Karpas-422 (cell line): ENCODE measurements around the gene LSM4. TPM values are rescaled to one million over a fixed set of nuclear protein-coding genes. Genes with fewer than 3 reads are reported as not detected.

Experiments used
- DNase-seq: peaks from one replicate; pipeline ENCODE4 v3.0.0-alpha.2; 2015
- H2AFZ ChIP-seq: fragments of 200-600 bp; sonication (generic); 2 replicates; pipeline ENCODE4 v1.6.1; 2014; ENCODE audit warnings: antibody characterized with exemption, low read length, mixed read lengths
- H3K27ac ChIP-seq: fragments of 200-600 bp; sonication (generic); 2 replicates; pipeline ENCODE4 v1.5.1; 2014; ENCODE audit warnings: mild to moderate bottlenecking, low read length, moderate library complexity
- H3K27me3 ChIP-seq: fragments of 200-600 bp; sonication (generic); 2 replicates; pipeline ENCODE4 v1.6.1; 2014; ENCODE audit warnings: low read length, mixed read lengths
- H3K36me3 ChIP-seq: fragments of 200-600 bp; sonication (generic); 2 replicates; pipeline ENCODE4 v1.6.1; 2014; ENCODE audit warnings: low read length, mixed read lengths; ENCODE audit not compliant: insufficient read depth
- H3K4me1 ChIP-seq: fragments of 200-600 bp; sonication (generic); 2 replicates; pipeline ENCODE4 v1.6.1; 2014; ENCODE audit warnings: mild to moderate bottlenecking, low read length, mixed read lengths
- H3K4me2 ChIP-seq: fragments of 200-600 bp; sonication (generic); 2 replicates; pipeline ENCODE4 v1.6.1; 2014; ENCODE audit warnings: low read length, low read depth, mild to moderate bottlenecking; ENCODE audit not compliant: poor library complexity, severe bottlenecking
- H3K4me3 ChIP-seq: fragments of 200-600 bp; sonication (generic); 2 replicates; pipeline ENCODE4 v1.5.1; 2014; ENCODE audit warnings: mild to moderate bottlenecking, antibody characterized with exemption, low read length, mixed read lengths
- H3K79me2 ChIP-seq: fragments of 200-600 bp; sonication (generic); 2 replicates; pipeline ENCODE4 v1.6.1; 2014; ENCODE audit warnings: mild to moderate bottlenecking, low read length, mixed read lengths
- H3K9ac ChIP-seq: fragments of 200-600 bp; sonication (generic); 2 replicates; pipeline ENCODE4 v1.6.0; 2014; ENCODE audit warnings: low read length
- H3K9me2 ChIP-seq: fragments of 200-600 bp; sonication (generic), shearing (Covaris generic); replicated peaks from 2 replicates; pipeline ENCODE4 v1.6.0; 2014; ENCODE audit warnings: mild to moderate bottlenecking, low read length, moderate library complexity; ENCODE audit not compliant: insufficient read depth
- H3K9me3 ChIP-seq: fragments of 300-700, 200-600 bp; sonication (generic); 2 replicates; pipeline ENCODE4 v1.6.1; 2014; ENCODE audit warnings: low read length, mixed read lengths
- H4K20me1 ChIP-seq: fragments of 200-600 bp; sonication (generic); 2 replicates; pipeline ENCODE4 v1.6.1; 2014; ENCODE audit warnings: mild to moderate bottlenecking, antibody characterized with exemption, low read length, low read depth; ENCODE audit not compliant: insufficient read depth
- total RNA-seq: library from RNA; depleted of rRNA; stranded (reverse); fragments of >200 nt; shearing (Covaris generic); gene quantifications from 2 replicates; pipeline ENCODE4 v1.2.3, GENCODE V29; 2014; ENCODE audit warnings: low replicate concordance

Gene LSM4
- total RNA-seq, 1 experiment from 2014 or later = 198 TPM

DNA sequence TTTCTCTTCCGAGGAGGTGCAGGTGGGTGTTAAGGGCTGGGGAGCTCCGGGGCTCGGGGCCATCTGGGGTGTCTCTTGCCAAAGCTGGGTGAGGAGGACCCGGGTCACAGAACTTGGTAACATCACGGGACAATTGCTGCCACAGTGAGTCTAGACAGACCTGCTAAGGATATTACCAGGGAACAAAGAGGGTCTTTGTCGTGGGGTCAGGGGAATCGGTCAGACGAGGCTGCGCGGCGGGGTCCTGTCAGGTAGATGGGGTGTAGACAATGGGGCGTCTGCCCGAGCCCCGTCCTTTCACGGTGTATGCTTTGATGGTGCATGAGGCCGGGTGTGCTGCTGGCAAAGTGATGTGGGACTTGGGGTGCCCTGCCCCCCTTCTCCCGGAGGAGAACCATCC is 25.3 kb upstream of the LSM4 start:
- Histone ChIP-seq H3K4me2 (no peak overlapping the region), H3K27ac (no peak overlapping the region), H3K27me3 (no peaks in the 10 kb centered on the region), H3K9ac (no peak overlapping the region), H3K9me2 (no peaks in the 10 kb centered on the region), H3K79me2 (no peaks in the 10 kb centered on the region), H3K4me1 (no peaks in the 10 kb centered on the region), H3K4me3 (no peak overlapping the region), H4K20me1 (no peaks in the 10 kb centered on the region), H3K9me3 (no peaks in the 10 kb centered on the region), H2AFZ (no peak overlapping the region), H3K36me3 (no peaks in the 10 kb centered on the region)
- DNase-seq = no peak

DNA sequence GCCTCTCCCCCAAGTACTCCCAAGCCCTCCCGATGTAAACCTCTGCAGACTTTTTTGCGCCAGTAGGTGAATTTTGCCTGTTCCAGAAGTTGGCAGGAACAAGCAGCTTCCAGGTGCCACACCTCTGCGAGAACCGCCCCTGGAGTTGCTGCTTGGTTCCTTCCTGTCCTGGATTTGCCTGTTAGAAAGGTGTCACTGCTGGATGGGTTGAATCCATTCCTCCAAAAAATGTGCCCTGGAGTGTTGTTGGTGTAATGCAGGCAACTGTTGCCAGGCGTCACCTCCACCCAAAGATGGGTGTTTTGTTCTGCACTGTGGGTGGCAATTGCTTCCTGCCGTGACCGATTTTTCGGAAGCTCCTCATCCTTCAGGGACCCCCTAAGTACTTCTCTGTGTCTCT is 23.2 kb upstream of the LSM4 start:
- no peak for DNase-seq
- H3K79me2 ChIP-seq = no peaks in the 10 kb centered on the region
- H3K9me3 ChIP-seq = no peaks in the 10 kb centered on the region
- H3K27me3 ChIP-seq = no peaks in the 10 kb centered on the region
- no peak overlapping the region for H3K27ac ChIP-seq
- no peak overlapping the region for H2AFZ ChIP-seq
- H3K36me3 ChIP-seq = no peaks in the 10 kb centered on the region
- H4K20me1 ChIP-seq = no peaks in the 10 kb centered on the region
- peaks cover 6% of the 10 kb centered on the region for H3K4me1 ChIP-seq
- no peaks in the 10 kb centered on the region for H3K9me2 ChIP-seq
- H3K4me2 ChIP-seq = no peak overlapping the region
- H3K9ac ChIP-seq = no peak overlapping the region
- H3K4me3 ChIP-seq = no peak overlapping the region

DNA sequence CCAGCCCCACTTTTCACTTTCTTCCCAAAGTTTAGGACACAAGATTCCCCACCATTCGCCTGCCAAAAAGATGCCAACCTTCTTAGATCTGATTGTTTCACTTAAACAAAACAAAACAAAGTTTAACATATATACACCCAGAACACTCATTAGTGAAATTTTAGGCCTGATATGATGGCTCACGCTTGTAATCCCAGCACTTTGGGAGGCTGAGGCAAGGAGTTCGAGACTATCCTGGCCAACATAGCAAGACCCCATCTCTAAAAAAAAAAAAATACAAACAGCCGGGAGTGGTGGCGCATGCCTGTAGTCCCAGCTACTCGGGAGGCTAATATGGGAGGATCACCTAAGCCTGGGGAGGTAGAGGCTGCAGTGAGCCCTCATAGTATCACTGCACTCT is 22.4 kb upstream of the LSM4 start:
- no peak for DNase-seq
- Histone ChIP-seq H3K9ac (no peak overlapping the region), H3K4me3 (no peak overlapping the region), H3K4me2 (no peak overlapping the region), H3K4me1 (peaks cover 11% of the 10 kb centered on the region), H3K27ac (no peak overlapping the region), H4K20me1 (no peaks in the 10 kb centered on the region), H3K27me3 (no peaks in the 10 kb centered on the region), H3K36me3 (no peaks in the 10 kb centered on the region), H2AFZ (no peak overlapping the region), H3K9me3 (no peaks in the 10 kb centered on the region), H3K9me2 (no peaks in the 10 kb centered on the region), H3K79me2 (no peaks in the 10 kb centered on the region)

DNA sequence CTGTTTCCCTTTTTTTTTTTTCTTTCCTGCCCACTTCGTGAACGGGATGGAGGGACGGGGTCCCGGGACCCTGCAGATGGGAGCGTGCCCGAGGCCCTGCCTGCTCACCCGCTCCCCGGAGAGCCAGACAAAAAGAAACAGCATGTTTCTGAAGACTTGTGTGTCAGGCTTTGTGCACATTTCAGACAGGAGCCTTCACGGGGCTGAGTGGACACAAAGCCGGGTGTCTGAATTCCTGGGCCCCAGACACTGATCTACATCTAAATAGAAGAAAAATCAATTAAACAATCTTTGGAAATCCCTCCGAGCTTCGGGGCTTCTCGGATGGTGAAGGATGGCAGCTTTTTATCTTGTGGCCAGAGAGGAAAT is 21.7 kb upstream of the LSM4 start:
- H3K9me3 ChIP-seq = no peaks in the 10 kb centered on the region
- no peaks in the 10 kb centered on the region for H4K20me1 ChIP-seq
- H3K27me3 ChIP-seq = no peaks in the 10 kb centered on the region
- no peaks in the 10 kb centered on the region for H3K36me3 ChIP-seq
- no peaks in the 10 kb centered on the region for H3K9me2 ChIP-seq
- no peak for DNase-seq
- H3K27ac ChIP-seq = no peak overlapping the region
- no peak overlapping the region for H3K4me3 ChIP-seq
- no peaks in the 10 kb centered on the region for H3K79me2 ChIP-seq
- no peak overlapping the region for H2AFZ ChIP-seq
- no peak overlapping the region for H3K9ac ChIP-seq
- H3K4me2 ChIP-seq = no peak overlapping the region
- H3K4me1 ChIP-seq = peaks cover 18% of the 10 kb centered on the region

DNA sequence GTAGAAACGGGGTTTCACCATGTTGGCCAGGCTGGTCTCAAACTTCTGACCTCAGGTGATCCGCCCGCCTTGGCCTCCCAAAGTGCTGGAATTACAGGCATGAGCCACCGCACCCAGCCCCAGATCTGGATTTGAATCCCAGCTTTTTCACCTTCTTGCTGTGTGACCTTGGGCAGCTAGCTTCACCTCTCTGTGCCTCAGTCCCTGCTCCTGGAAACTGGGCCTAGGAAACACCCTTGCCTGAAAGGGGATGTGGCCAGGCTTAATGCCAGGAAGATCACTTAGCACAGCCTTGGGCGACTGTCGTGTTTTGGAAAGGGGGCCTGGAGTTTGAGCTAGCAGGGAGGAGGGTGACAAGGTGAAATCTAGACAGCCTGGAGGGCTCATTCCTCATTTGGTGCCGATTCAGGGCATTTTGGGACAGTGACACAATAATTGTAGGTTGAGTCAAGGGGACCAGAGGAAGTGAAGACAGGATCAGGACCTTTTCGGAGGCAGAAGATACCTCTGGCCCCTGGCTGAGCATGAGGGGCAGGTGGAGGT is 19.3 kb upstream of the LSM4 start:
- Histone ChIP-seq H3K27ac (no peak overlapping the region), H3K27me3 (no peaks in the 10 kb centered on the region), H3K4me3 (no peak overlapping the region), H4K20me1 (no peaks in the 10 kb centered on the region), H3K9me3 (no peaks in the 10 kb centered on the region), H3K9ac (no peak overlapping the region), H3K79me2 (no peaks in the 10 kb centered on the region), H3K4me1 (peaks cover 18% of the 10 kb centered on the region), H3K36me3 (no peaks in the 10 kb centered on the region), H3K9me2 (no peaks in the 10 kb centered on the region), H3K4me2 (no peak overlapping the region), H2AFZ (no peak overlapping the region)
- DNase-seq = no peak

DNA sequence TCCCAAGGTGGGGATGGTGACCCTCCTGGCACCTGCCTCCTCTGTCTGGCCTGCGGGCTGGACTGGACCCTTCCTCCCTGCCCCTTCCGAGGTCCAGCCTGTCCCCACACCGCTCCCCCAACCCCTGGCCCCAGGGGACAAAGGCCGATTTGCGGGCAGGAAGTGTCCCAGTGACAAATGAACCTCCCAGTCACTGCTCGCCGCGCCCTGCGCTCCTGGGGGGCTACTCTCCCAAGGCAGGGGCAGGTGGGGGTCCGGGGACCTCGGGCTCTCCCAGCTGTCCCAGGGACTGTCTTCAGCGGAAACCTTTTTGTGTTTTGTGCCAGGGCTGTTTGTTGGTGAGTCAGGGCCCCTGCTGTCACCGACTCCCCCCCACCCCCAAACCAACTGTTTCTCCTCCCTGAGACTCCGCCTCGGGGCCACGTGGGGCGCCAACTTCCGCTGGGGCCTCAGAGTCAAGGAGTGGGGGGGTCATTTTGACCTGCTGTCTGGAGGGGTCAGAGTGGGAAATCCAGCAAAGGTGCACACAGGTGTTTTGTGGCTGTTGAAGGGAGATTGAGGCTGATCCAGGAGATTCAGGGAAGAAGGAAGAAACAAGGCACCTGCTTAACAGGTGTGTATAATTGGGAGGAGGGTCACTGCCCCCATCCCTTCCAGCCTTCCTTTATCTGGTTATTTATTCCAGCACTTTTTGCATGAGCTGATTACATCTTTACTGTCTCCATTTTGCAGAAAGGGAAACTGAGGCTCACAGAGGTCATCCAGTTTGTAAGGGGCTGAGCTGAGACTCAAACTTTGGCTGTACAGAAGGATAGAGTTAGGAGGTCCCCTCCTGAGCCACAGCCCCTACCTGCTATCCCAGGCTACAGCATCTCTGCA is 18.4 kb upstream of the LSM4 start:
- Histone ChIP-seq H3K27me3 (no peaks in the 10 kb centered on the region), H3K4me3 (peak overlapping the region; percentile 95), H3K9ac (peak overlapping the region; percentile 79), H3K27ac (no peak overlapping the region), H3K36me3 (no peaks in the 10 kb centered on the region), H3K4me2 (peak overlapping the region; percentile 94), H3K9me3 (no peaks in the 10 kb centered on the region), H3K9me2 (no peaks in the 10 kb centered on the region), H3K79me2 (no peaks in the 10 kb centered on the region), H2AFZ (peak overlapping the region; percentile 90), H3K4me1 (peaks cover 18% of the 10 kb centered on the region), H4K20me1 (no peaks in the 10 kb centered on the region)
- DNase-seq = peak; percentile 81

DNA sequence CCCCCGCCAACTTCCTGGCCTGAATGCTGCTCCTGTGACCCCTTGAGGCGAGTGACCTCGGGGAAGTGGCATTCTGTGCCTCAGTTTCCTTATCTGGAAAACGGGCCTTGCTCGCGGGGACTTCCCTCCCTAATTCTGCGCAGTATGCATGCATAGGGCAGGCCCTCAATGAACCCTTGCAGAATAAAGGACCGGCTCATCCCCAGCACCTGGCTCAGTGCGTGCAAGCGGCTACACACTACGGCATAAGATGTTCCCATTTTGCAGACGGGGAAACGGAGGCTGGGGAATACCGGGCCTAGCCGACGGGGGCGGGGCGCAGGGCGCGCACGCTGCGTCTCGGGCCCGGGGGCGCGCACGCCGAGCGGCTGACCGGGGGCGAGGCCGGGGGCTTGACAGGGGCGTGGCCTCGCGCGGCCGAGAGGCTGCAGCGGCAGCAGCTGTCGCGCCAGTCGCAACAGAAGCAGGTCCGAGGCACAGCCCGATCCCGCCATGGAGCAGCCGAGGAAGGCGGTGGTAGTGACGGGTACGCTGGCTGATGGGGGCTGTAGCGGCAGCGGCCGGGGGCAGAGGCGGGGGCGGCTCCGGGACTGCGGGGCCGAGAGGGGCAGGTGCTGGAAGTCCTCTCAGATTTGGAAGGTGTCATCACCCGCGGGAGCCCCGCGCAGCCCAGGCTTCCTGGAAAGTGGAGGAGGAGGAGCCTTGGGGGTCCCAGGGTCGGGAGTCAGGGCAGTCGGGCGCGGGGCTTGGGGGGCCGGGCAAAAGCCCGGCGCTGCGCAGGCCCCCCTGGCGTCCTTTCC is 17.5 kb upstream of the LSM4 start, which contains the start of gene PGPEP1:
PGPEP1 (plus strand) TSS at position 409 of the 800 bp plus-strand sequence; CDS start at position 493, 84 bp downstream.
- H2AFZ ChIP-seq = peak within 1 kb of the TSS; percentile 90

DNA sequence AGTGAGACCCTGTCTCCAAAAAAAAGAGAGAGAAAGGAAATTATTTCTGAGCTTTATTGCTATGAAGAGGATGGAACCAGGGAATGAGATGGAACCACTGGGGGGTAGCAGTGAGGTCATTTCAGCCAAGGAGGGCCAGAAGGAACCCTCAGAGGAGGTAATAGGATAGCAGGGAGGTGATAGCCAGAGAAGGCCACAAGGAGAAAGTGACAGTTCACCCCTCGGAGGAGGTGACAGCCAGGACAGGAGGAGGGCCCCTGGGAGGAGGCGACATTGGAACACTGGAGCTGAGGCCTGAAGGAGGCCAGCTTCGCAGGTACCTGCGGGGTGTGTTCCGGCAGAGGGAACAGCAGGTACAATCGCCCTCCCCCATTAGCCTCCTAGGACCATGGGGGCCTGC is 16.8 kb upstream of the LSM4 start:
- Histone ChIP-seq H3K4me1 (peaks cover 18% of the 10 kb centered on the region), H3K9me3 (no peaks in the 10 kb centered on the region), H3K36me3 (no peaks in the 10 kb centered on the region), H3K27ac (no peak overlapping the region), H3K4me2 (peak overlapping the region; percentile 94), H3K79me2 (no peaks in the 10 kb centered on the region), H2AFZ (peak overlapping the region; percentile 90; the same call in 1 of the 2 replicates), H3K27me3 (no peaks in the 10 kb centered on the region), H3K9ac (peak overlapping the region; percentile 79), H3K4me3 (peak overlapping the region; percentile 95; the same call in 1 of the 2 replicates), H3K9me2 (no peaks in the 10 kb centered on the region), H4K20me1 (no peaks in the 10 kb centered on the region)
- no peak for DNase-seq

More for the DNA sequence above, 17.5 kb upstream of the LSM4 start, which contains the start of gene PGPEP1:
- peak; percentile 86 for DNase-seq
- H3K27ac ChIP-seq = no peak within 1 kb of the TSS
- peaks cover 18% of the 10 kb centered on the region for H3K4me1 ChIP-seq
- peak within 1 kb of the TSS; percentile 95 for H3K4me3 ChIP-seq
- H3K27me3 ChIP-seq = no peaks in the 10 kb centered on the region
- H3K36me3 ChIP-seq = no peaks in the 10 kb centered on the region
- H3K9me2 ChIP-seq = no peaks in the 10 kb centered on the region
- H3K4me2 ChIP-seq = peak within 1 kb of the TSS; percentile 94
- peak within 1 kb of the TSS; percentile 79 for H3K9ac ChIP-seq
- no peaks in the 10 kb centered on the region for H4K20me1 ChIP-seq
- H3K79me2 ChIP-seq = no peaks in the 10 kb centered on the region
- H3K9me3 ChIP-seq = no peaks in the 10 kb centered on the region
